A549 (cell line): ENCODE measurements around the gene TOR2A. TPM values are rescaled to one million over a fixed set of nuclear protein-coding genes. Genes with fewer than 3 reads are reported as not detected.

ENCODE experiments used
- ATAC-seq, 2 experiments: fragments of 200-7000 bp in 1 of 2; fragments of >200 bp in 1 of 2; cut with Nextera tagmentation in 1 of 2; cut with Tn5 transposase in 1 of 2; 3 replicates each; pipeline versions ENCODE4 v1.8.0 to v1.9.1; 2018 to 2020; ENCODE audit warnings: mild to moderate bottlenecking in 1 of 2, moderate library complexity in 1 of 2
- CTCF ChIA-PET: fragments of 300-600 bp; sonication (Branson Sonifier 250); formaldehyde crosslinking; extraction: SDS; loops from one replicate; lab custom pipeline; 2021; ENCODE audit warnings: antibody characterized with exemption, inconsistent platforms; lab: Yijun Ruan, JAX
- POLR2A ChIA-PET: fragments of 350-600 bp; formaldehyde crosslinking; extraction: SDS; loops from one replicate; lab custom pipeline; 2021; ENCODE audit warnings: antibody characterized with exemption, inconsistent platforms; lab: Yijun Ruan, JAX
- DNase-seq, 2 experiments: peaks; one replicate each; pipeline versions ENCODE4 v3.0.0 to v3.0.0-alpha.2; 2011 to 2016; ENCODE audit warnings: low read depth in 1 of 2, low spot score in 1 of 2
- FAIRE-seq: peaks from 2 replicates; lab custom pipeline; 2011; peaks lifted over from hg19 to GRCh38; lab: Jason Lieb, UNC
- H3K27ac ChIP-seq, 2 experiments: fragments of >200 bp; sonication (Bioruptor Twin); formaldehyde crosslinking; 3 replicates each; pipeline ENCODE4 v1.5.1; 2016 to 2017
- H3K4me1 ChIP-seq: fragments of >200 bp; sonication (Bioruptor Twin); formaldehyde crosslinking; 3 replicates; pipeline ENCODE4 v1.6.1; 2016
- H3K4me2 ChIP-seq: fragments of >200 bp; sonication (Bioruptor Twin); formaldehyde crosslinking; 3 replicates; pipeline ENCODE4 v1.6.1; 2016
- H3K4me3 ChIP-seq: fragments of >200 bp; sonication (Bioruptor Twin); formaldehyde crosslinking; 3 replicates; pipeline ENCODE4 v1.5.1; 2016
- H3K9me3 ChIP-seq: fragments of >200 bp; sonication (Bioruptor Twin); formaldehyde crosslinking; 3 replicates; pipeline ENCODE4 v1.6.1; 2016
- ATOH8 ChIP-seq: fragments of 250-450 bp; sonication (Bioruptor Pico); IDR thresholded peaks from 2 replicates; pipeline ENCODE4 v1.5.0; 2020; ENCODE audit warnings: low read depth, mild to moderate bottlenecking, moderate library complexity
- BHLHE40 ChIP-seq: IDR thresholded peaks from 2 replicates; pipeline ENCODE4 v1.6.1; 2012; ENCODE audit warnings: low read depth, low read length, inconsistent platforms
- CHD4 ChIP-seq: fragments of 200-600 bp; sonication (generic); IDR thresholded peaks from 2 replicates; pipeline ENCODE4 v1.6.1; 2016; ENCODE audit warnings: antibody characterized with exemption, mild to moderate bottlenecking, borderline replicate concordance
- CTCF ChIP-seq: fragments of >200 bp; sonication (Bioruptor Twin); formaldehyde crosslinking; IDR thresholded peaks from 3 replicates; pipeline ENCODE4 v1.5.1; 2016
- EHMT2 ChIP-seq: fragments of 200-600 bp; sonication (generic); IDR thresholded peaks from 2 replicates; pipeline ENCODE4 v1.6.1; 2016; ENCODE audit warnings: antibody characterized with exemption, low read depth, mild to moderate bottlenecking, moderate library complexity
- ESRRA ChIP-seq: fragments of 150-350 bp; IDR thresholded peaks from 2 replicates; pipeline ENCODE4 v1.6.1; 2014; ENCODE audit warnings: mild to moderate bottlenecking, low read length, borderline replicate concordance
- FOSB ChIP-seq: fragments of 250-450 bp; sonication (Bioruptor Pico); IDR thresholded peaks from 2 replicates; pipeline ENCODE4 v1.5.0; 2020; ENCODE audit warnings: mild to moderate bottlenecking, moderate library complexity
- MAX ChIP-seq: IDR thresholded peaks from 2 replicates; pipeline ENCODE4 v1.6.1; 2012
- MAZ ChIP-seq: fragments of 150-350 bp; IDR thresholded peaks from 2 replicates; pipeline ENCODE4 v1.6.1; 2014; ENCODE audit warnings: antibody characterized with exemption, low read depth, low read length, borderline replicate concordance
- MYC ChIP-seq: IDR thresholded peaks from 2 replicates; pipeline ENCODE4 v1.6.1; 2012; ENCODE audit warnings: mild to moderate bottlenecking, inconsistent platforms, low read length, improper control_type of control experiment, borderline replicate concordance
- NR3C1 ChIP-seq: fragments of >200 bp; sonication (Bioruptor Twin); formaldehyde crosslinking; IDR thresholded peaks from 3 replicates; pipeline ENCODE4 v1.6.1; 2017
- PBX3 ChIP-seq: IDR thresholded peaks from 2 replicates; pipeline ENCODE4 v1.6.1; 2012
- POLR2AphosphoS2 ChIP-seq: conservative IDR thresholded peaks from 2 replicates; pipeline ENCODE4 v1.6.1; 2012; ENCODE audit warnings: low read length, improper control_type of control experiment, inconsistent platforms
- REST ChIP-seq: fragments of 200-600 bp; sonication (generic); IDR thresholded peaks from 2 replicates; pipeline ENCODE4 v1.6.1; 2016; ENCODE audit warnings: antibody characterized with exemption, mild to moderate bottlenecking, moderate library complexity
- RFX5 ChIP-seq: fragments of 450-650 bp; IDR thresholded peaks from 2 replicates; pipeline ENCODE4 v1.7.1; 2014; ENCODE audit warnings: antibody characterized with exemption, mild to moderate bottlenecking, moderate library complexity
- SMC3 ChIP-seq: fragments of >200 bp; sonication (Bioruptor Twin); formaldehyde crosslinking; IDR thresholded peaks from 3 replicates; pipeline ENCODE4 v1.6.1; 2018; ENCODE audit warnings: inconsistent platforms
- TP53 ChIP-seq: fragments of 250-450 bp; sonication (Bioruptor Pico); IDR thresholded peaks from 2 replicates; pipeline ENCODE4 v1.5.0; 2021; ENCODE audit warnings: mild to moderate bottlenecking, moderate library complexity
- ZC3H11A ChIP-seq: fragments of 450-650 bp; IDR thresholded peaks from 2 replicates; pipeline ENCODE4 v1.6.1; 2014; ENCODE audit warnings: antibody characterized with exemption, mild to moderate bottlenecking
- ZNF302 ChIP-seq: fragments of 250-450 bp; sonication (Bioruptor Pico); IDR thresholded peaks from 2 replicates; pipeline ENCODE4 v1.9.0; 2021; ENCODE audit warnings: inconsistent platforms, mild to moderate bottlenecking, moderate library complexity
- WGBS: methylation state at CpG from one replicate; pipeline ENCODE4 v1.1.6; 2017; ENCODE audit errors: missing lambda C conversion rate; 5-methylcytosine and 5-hydroxymethylcytosine counted together
- polyA plus RNA-seq, 4 experiments: library from polyadenylated mRNA; depleted of rRNA in 3 of 4; stranded (reverse); fragments of >200 nt; fragmentation: RNase III in 1 of 4; extraction: RNeasy Plus Mini Kit Qiagen cat#74134 plus additional on column Dnase treatment in 1 of 4; gene quantifications; 2 replicates in 3 of 4; 3 replicates in 1 of 4; pipeline ENCODE4 v1.2.3, GENCODE V29; 2011 to 2017

TOR2A gene
- polyA plus RNA-seq, 2 of the 4 experiments (the other 2 are of a cell fraction), result 4.9 to 9.6 TPM

GRCh38 chr9:127693143-127693542 is 42.0 kb downstream of the TOR2A start:
- H3K9me3 ChIP-seq, result no peaks in the 10 kb centered on the region
- H3K4me1 ChIP-seq, result no peaks in the 10 kb centered on the region
- no peak for ATAC-seq
- no peak for FAIRE-seq
- no peak overlapping the region for H3K4me3 ChIP-seq
- H3K27ac ChIP-seq, result no peak overlapping the region
- H3K4me2 ChIP-seq, result no peak overlapping the region
- no peak for DNase-seq
- ChIA-PET POLR2A (no interaction called here), CTCF (interaction anchor here (0.6 to 3.2 kb wide), 4 partner anchors 11 to 228 kb away, joined by 3 to 13 read pairs (median 4); no protein-coding TSS in a partner anchor)
- no peak for TF ChIP-seq ZC3H11A
- no peak for TF ChIP-seq BHLHE40
- TF ChIP-seq ZNF302, result no peak
- no peak for TF ChIP-seq EHMT2
- no peak for TF ChIP-seq POLR2AphosphoS2
- no peak for TF ChIP-seq ESRRA
- TF ChIP-seq CTCF, result no peak
- no peak for TF ChIP-seq MYC
- no peak for TF ChIP-seq TP53
- no peak for TF ChIP-seq CHD4
- TF ChIP-seq NR3C1, result no peak
- no peak for TF ChIP-seq MAX
- TF ChIP-seq REST, result no peak
- TF ChIP-seq PBX3, result no peak
- no peak for TF ChIP-seq FOSB
- TF ChIP-seq ATOH8 (CRISPR knock-in tag), result no peak
- no peak for TF ChIP-seq MAZ
- TF ChIP-seq RFX5, result no peak
- 72% methylated on average over 10 of the region's 10 CpGs for WGBS

- no peaks in the 10 kb centered on the region for H3K4me1 ChIP-seq
- H3K9me3 ChIP-seq, result no peaks in the 10 kb centered on the region
- DNase-seq, result no peak
- 91% methylated on average over 20 of the region's 20 CpGs for WGBS
- H3K4me3 ChIP-seq, result no peak overlapping the region
- H3K4me2 ChIP-seq, result no peak overlapping the region
- POLR2A ChIA-PET, result no interaction called here
- H3K27ac ChIP-seq, result no peak overlapping the region
- TF ChIP-seq CTCF, result no peak
- TF ChIP-seq SMC3, result no peak
- TF ChIP-seq REST, result no peak
- ATAC-seq, result no peak
- no peak for FAIRE-seq
- CTCF ChIA-PET, result interaction anchor here (1.0 to 3.2 kb wide), 4 partner anchors 10 to 229 kb away, joined by 4 to 13 read pairs (median 6); partner anchors contain the start of gene TOR2A
Observed at GRCh38 chr9:127692071-127692470, 43.0 kb downstream of the TOR2A start.
